Measurements from ENCODE around the gene MOCOS. TPM values are rescaled to one million over a fixed set of nuclear protein-coding genes. Genes with fewer than 3 reads are reported as not detected.

The MOCOS gene
- total and polyA plus RNA-seq, 2 of the 13 experiments (the other 11 are each of a cell fraction or from before 2014, with no cell fraction given): 7.7 to 15.4 TPM

DNA sequence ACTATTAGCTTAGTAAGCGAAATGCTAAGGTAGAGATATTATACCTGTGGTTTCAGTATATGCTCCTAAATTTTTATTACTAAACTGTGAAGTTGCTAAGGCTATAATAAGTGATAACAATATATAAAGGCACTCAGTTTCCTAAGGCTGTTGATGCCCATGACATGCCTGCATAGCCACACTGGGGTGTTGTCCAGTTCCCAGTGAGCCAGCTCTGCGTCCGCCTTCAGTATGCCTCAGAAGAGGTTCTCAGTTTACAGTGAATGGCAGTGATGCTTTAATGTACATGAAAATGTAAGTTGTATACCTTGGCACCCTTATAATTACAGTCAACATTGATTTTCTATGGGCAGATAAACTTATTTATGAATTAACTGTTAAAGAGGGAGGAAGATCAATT, 117.4 kb downstream of the MOCOS start (continued):
- TF ChIP-seq, protein P1, sequence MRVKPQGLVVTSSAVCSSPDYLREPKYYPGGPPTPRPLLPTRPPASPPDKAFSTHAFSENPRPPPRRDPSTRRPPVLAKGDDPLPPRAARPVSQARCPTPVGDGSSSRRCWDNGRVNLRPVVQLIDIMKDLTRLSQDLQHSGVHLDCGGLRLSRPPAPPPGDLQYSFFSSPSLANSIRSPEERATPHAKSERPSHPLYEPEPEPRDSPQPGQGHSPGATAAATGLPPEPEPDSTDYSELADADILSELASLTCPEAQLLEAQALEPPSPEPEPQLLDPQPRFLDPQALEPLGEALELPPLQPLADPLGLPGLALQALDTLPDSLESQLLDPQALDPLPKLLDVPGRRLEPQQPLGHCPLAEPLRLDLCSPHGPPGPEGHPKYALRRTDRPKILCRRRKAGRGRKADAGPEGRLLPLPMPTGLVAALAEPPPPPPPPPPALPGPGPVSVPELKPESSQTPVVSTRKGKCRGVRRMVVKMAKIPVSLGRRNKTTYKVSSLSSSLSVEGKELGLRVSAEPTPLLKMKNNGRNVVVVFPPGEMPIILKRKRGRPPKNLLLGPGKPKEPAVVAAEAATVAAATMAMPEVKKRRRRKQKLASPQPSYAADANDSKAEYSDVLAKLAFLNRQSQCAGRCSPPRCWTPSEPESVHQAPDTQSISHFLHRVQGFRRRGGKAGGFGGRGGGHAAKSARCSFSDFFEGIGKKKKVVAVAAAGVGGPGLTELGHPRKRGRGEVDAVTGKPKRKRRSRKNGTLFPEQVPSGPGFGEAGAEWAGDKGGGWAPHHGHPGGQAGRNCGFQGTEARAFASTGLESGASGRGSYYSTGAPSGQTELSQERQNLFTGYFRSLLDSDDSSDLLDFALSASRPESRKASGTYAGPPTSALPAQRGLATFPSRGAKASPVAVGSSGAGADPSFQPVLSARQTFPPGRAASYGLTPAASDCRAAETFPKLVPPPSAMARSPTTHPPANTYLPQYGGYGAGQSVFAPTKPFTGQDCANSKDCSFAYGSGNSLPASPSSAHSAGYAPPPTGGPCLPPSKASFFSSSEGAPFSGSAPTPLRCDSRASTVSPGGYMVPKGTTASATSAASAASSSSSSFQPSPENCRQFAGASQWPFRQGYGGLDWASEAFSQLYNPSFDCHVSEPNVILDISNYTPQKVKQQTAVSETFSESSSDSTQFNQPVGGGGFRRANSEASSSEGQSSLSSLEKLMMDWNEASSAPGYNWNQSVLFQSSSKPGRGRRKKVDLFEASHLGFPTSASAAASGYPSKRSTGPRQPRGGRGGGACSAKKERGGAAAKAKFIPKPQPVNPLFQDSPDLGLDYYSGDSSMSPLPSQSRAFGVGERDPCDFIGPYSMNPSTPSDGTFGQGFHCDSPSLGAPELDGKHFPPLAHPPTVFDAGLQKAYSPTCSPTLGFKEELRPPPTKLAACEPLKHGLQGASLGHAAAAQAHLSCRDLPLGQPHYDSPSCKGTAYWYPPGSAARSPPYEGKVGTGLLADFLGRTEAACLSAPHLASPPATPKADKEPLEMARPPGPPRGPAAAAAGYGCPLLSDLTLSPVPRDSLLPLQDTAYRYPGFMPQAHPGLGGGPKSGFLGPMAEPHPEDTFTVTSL (CRISPR knock-in tag; IDR thresholded peaks at IDR 0.05; ENCODE audit: borderline replicate concordance): no peak

DNA sequence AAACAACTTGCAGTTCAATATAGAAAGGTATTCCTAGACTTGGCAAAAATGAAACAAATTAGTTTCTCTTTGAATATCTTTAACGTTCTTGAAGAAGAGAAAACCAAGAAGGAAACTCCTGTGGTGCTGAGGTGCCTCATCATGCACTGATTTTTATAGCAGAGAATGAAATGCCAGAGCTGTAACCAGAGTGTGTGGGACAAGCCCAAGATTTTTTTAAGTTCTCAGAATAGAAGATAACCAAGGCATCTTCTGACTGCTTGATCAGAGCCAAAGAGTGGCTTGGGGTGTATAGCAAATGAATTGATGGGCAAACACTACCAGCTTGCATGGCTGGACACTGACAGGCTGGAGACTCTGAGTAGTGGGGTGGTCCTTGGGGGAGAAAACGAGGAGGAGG, 118.1 kb downstream of the MOCOS start:
- peaks cover 0 to 28% of the 10 kb centered on the region in 2 experiments; a peak in 2 of 5 replicates for H3K27me3 ChIP-seq (ENCODE audit: control insufficient read depth in 1 of 2, insufficient read depth in 2 of 2, low read length in 2 of 2)
- in situ Hi-C loops (cut with HindIII; ENCODE audit: extremely low pct_ligation_motif_present, low pct_unique_long_range_greater_than_20kb): no loop called here
- no peak for TF ChIP-seq IKZF4 (CRISPR knock-in tag; IDR thresholded peaks at IDR 0.05; ENCODE audit: borderline replicate concordance, low read depth, not compliant biosample characterization)
- TF ChIP-seq, protein P2, sequence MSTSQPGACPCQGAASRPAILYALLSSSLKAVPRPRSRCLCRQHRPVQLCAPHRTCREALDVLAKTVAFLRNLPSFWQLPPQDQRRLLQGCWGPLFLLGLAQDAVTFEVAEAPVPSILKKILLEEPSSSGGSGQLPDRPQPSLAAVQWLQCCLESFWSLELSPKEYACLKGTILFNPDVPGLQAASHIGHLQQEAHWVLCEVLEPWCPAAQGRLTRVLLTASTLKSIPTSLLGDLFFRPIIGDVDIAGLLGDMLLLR (CRISPR knock-in tag; IDR thresholded peaks at IDR 0.05): no peak
- no peak for TF ChIP-seq ZBTB20 (CRISPR knock-in tag; IDR thresholded peaks at IDR 0.05; ENCODE audit: borderline replicate concordance, low read depth)
- CTCF ChIA-PET (ENCODE audit: low intra/inter-chr PET ratio, low total read pairs): no interaction called here
- H3K27ac ChIP-seq (ENCODE audit: extremely low read length, insufficient read depth, low read length): no peak overlapping the region
- DNase-seq (ENCODE audit: low spot score) (no peak), ATAC-seq (no peak), FAIRE-seq (no peak)
- no peak overlapping the region for H2AFZ ChIP-seq (ENCODE audit: low read length)
- H3K36me3 ChIP-seq (replicated peaks in 1 of 2; ENCODE audit: control insufficient read depth in 1 of 2, insufficient read depth in 2 of 2, low read length in 2 of 2): no peaks in the 10 kb centered on the region
- no peak overlapping the region for H3K9ac ChIP-seq (ENCODE audit: insufficient read depth, low read depth, low read length)
- H3K79me2 ChIP-seq (ENCODE audit: insufficient read depth, low read length): no peaks in the 10 kb centered on the region
- intact Hi-C loops (cut with micrococcal nuclease; ENCODE audit: unreplicated experiment): no loop called here
- POLR2A ChIA-PET: no interaction called here
- H4K20me1 ChIP-seq (ENCODE audit: insufficient read depth, low read length): no peaks in the 10 kb centered on the region
- whole genome bisulfite sequencing (ENCODE audit: low lambda C conversion rate): 2% methylated on average over 2 of the region's 2 CpGs
- H3K4me1 ChIP-seq (ENCODE audit: insufficient read depth, low read length): 0 out of 2 replicates have a peak, but pooled peaks cover 4% of the 10 kb centered on the region
- H3K4me2 ChIP-seq (ENCODE audit: low read depth, low read length): no peak overlapping the region
- BruUV-seq (replicated peaks): no TSS peak
- H3K9me3 ChIP-seq (ENCODE audit: low read length): no peaks in the 10 kb centered on the region
- no peak overlapping the region for H3K4me3 ChIP-seq (replicated peaks in 1 of 3; ENCODE audit: insufficient read depth in 1 of 3, low read depth in 2 of 3, low read length in 3 of 3)
